ENCODE results near the gene NTSR2.

NTSR2 gene

DNA sequence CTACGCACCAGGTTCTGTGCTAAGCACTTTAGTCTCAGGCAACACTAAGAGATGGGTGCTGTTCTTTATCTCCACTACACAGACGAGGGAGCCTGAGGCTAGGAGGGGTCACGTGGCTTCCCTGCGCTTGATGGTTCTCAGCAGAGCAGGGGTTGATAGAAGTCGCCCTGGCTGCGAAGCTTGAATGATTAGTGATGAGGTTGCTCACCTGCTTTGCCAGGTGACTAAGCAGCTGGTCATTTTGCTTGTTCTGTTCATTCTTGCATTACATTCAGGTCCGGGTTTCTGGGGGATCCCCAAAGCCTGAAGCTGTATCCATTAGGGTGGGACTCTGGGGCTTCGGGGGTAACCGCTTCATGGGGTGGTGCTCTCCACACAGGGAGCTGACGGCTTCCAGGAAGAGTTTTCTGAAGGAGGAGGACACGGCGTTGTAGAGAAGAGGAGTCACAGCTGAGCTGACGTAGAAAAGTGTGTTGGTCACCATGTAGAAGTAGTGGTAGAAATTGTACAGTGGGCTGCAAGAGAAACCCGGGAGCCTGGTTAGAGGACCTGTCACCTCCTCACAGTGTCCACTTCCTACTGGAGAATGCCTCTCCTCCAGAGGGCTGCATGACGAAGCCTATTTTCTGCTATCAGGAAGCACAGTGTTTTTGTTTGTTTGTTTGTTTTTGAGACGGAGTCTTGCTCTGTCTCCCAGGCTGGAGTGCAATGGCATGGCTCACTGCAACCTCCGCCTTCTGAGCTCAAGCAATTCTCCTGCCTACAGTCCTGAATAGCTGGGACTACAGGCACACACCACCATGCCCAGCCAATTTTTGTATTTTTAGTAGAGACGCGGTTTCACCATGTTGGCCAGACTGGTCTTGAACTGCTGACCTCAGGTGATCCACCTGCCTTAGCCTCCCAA is 11.5 kb downstream of the NTSR2 start:
- DNase-seq (ENCODE audit: low read depth in 2 of 2, low spot score in 1 of 2), result no peak

DNA sequence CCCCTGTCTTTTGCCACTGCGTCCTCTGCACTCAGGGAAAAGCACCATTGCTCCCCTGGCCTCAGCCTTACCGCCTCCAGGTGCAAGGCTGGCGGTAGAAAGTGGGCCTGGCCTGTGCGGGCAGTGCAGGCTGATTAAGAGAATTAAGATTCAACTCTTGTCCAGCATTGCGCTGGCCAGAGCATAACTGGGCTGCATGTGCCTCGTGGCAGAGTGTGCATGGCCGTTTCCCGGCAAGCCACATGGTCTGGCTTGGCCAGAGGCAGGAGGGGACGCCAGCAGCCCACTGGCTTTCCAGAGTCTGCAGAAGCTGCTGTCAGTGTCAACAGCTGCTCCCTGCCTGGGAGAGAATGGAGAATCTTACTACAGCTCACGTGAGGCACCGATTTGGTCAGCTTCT is 12.3 kb downstream of the NTSR2 start:
- no peak for DNase-seq (ENCODE audit: low read depth in 2 of 2, low spot score in 1 of 2)

DNA sequence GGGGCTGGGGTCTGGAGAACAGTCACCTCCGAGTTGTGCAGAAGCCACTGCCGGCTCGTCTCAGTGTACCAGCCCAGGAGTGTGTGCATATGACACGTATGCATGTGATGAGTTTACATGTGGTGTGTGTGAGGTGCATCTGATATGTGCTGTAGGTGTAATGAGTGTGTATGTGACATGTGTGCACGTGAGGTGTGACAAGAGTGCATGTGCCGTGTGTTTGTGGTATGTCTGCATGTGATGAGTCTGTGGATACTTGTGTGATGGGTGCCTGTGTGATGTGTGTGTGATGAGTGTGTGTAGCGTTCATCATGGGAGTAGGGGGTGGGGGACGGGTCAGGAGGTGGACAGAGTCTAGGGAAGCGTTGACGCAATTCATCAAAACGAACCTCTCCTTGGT is 12.8 kb downstream of the NTSR2 start:
- DNase-seq (ENCODE audit: low read depth in 2 of 2, low spot score in 1 of 2), result no peak

DNA sequence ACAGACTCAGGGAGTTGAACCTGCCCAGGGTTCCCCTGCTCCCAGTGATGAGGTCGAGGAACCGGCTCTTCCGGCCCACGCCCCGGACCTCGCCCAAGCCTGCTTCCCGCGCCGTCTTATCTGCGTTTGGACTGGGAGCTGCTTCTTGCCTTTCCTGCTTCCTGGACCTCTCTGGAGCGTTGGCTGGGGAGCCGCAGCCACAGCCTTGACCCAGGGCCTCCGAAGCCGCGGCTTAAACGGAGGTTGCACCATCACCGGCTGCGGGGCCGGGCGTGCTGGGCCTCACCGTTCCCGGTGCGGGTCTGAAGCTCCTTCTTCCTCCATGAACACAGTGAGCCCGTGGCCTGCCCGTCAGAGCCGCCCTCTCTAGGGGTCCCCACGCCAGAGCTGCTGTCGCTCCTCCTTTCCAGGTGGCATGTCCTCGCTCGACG is 13.3 kb downstream of the NTSR2 start:
- DNase-seq (ENCODE audit: low read depth in 2 of 2, low spot score in 1 of 2), result no peak

DNA sequence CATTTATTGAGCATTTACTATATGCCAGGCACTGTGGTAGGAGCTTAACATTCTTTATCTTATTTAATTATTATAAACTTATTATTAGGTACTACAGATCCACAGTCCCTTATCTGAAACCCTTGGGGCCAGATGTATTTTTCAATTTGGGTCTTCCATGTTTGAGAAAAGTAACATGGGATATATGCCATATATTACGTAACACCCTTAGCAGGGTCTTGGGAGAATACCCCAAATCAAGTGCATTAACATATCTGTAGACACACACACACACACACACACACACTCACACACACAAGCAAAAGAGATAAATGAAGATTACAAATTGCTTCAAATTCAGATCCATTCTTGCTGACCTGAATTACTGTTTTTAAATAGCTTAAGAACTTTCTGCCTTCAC is 13.7 kb downstream of the NTSR2 start:
- DNase-seq (ENCODE audit: low read depth in 2 of 2, low spot score in 1 of 2), result no peak

DNA sequence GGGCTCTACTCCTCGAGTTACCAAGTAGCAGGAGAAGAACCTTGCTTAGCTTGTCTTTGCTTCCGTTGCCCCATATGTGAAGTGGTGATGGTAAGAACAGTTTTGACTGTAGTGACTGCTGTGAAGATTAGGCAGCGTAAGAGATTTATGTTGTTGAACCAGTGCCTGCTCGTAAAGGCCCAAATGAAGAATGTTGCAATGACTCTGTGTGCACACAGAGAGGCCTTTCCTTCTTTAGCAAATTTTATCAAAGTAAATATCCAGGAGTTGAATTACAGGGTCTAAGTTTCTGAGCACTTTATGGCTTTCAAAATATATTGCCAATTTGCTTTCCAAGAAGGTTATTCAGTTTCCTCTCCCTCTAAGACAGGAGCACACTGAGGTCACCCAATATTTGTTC is 14.5 kb downstream of the NTSR2 start:
- no peak for DNase-seq (ENCODE audit: low read depth in 2 of 2, low spot score in 1 of 2)

DNA sequence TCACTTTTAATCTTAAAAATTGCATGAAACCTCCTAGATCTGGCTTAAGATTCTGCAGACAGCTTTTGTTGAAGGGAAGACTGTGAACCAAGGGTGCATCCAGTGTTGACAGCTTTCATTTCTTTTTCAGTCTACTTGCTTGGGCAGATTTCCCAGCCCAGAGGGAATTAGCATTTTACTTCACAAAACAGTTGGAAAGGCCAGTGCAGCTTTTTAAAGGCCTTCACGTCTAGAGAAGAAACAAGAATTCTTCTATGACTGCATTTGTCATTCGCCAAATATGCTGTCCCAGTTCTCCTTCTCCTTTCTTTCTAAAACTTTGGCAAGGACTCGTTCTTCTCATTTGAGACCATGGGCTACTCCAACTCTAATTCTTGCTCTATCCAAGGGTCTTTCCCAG is 17.4 kb downstream of the NTSR2 start:
- DNase-seq (ENCODE audit: low read depth in 2 of 2, low spot score in 1 of 2), result no peak

DNA sequence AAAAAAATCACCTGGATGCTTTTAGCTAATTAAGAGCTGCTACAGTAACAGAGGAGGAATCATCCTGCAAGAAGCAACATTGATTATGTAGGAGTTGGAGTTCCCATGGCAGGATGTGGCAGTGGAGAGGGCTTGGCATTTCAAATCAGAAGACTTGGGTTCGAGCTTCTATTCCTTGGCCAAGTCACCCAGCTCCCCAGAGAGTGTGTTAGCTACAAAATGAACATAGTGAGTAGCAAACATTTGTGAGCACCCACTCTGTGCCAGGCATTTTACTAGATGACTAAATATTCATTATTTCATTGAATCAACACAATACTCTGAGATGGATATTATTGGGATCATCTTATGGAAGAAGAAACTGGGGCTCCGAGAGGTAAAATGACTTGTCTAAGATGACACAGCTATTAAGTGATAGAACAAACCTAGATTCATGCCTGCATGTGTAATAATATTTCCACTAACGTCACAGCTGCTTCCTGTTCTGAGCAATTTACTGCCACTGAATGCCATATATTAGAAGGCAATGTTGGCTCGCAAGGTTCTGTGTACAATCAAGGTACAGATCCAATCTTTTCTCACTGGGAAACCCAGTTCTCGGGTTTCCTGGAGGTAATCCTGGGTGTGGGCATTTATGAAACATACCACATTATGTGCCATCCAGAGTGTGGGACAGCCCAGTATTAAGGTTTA is 18.0 kb downstream of the NTSR2 start:
- no peak for DNase-seq (ENCODE audit: low read depth in 2 of 2, low spot score in 1 of 2)

DNA sequence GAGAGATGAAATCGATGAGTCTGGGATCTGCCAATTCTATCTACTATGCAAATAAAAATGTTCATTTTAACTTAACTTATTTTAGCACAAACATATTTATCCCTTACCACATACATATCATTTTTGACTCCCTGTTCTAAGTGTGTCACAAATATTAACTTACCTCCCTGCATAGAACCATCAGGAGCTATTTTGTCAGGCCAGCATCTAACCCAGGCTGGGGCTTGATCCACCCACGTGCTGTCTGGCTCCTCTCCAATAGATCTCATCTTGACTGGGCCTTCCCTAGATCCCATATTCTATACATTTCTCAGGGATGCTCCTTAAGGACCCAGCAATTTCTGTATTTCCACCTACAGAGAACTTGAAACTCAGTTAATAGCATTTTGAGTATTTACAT is 20.9 kb downstream of the NTSR2 start:
- DNase-seq (ENCODE audit: low read depth in 2 of 2, low spot score in 1 of 2), result no peak

DNA sequence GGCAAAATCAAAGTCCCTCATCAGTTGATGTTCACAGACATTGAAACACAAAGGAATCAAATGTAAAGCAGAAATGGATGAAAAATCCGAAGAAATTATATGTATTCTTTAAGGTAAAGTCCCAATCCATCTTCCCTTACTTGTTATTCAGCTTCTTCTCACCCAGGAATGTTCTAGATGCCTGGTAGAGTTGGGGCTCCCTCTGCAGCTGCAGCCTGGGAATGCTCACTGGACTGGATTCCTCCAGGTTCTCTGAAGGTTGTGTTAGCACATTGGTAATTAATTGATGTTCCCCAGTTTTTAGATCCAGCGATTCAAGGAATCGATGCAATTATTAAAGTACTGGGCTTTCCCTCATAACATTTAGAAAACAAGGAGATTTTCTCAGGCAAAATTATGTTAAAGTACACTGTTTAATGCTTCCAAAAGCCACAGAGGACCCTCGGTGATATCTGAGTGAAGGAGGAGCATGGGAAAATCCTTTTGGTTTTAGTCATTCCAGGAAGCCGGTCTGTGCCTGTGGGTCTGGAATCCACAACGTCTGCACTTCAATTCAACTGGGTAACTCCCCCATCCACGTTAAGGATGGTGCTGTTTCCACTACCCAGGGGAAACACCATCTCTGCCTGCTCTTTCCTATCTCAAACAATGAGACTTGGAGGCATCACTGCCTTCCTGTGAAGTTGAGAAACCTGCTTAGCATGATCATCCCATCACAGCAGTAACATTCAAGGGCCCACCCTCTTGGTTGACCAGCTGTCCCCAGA is 22.0 kb downstream of the NTSR2 start:
- no peak for DNase-seq (ENCODE audit: low read depth in 2 of 2, low spot score in 1 of 2)

DNA sequence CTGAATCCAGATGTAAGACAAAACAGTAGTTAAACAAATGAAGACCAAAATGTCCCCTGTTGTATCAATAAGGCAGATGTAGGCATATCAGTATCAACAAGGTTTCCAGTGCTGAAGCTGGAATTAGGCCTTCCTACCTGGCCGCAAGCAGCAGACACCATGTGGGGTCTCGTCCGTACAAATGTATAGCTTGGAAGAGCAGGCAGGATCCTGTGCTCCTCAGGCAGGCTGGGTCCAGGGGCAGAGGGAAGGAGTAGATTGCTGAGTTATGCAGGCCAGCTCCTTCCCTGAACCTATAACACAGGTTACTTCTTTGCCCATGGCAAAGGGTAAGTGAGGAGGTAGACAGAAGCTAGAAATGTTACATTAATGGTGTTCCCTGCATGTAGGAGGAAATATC is 23.5 kb downstream of the NTSR2 start:
- no peak for DNase-seq (ENCODE audit: low read depth in 2 of 2, low spot score in 1 of 2)

DNA sequence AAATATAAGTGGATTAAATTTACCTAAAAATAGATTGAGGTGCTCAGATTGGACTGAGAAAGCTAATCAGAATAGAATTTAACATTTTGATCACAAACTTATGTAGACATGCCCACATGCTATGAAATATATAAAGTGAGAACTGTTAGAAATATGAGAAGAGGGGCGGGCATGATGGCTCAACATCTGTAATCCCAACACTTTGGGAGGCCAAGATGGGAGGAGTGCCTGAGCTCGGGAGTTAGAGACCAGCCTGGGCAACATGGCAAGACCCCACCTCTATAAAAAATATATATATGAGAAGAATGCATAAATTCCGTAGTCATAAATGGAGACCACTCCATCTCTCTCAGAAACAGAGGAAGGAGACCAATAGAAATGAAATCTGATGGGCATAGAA is 25.7 kb downstream of the NTSR2 start:
- DNase-seq (ENCODE audit: low read depth in 2 of 2, low spot score in 1 of 2), result no peak

DNA sequence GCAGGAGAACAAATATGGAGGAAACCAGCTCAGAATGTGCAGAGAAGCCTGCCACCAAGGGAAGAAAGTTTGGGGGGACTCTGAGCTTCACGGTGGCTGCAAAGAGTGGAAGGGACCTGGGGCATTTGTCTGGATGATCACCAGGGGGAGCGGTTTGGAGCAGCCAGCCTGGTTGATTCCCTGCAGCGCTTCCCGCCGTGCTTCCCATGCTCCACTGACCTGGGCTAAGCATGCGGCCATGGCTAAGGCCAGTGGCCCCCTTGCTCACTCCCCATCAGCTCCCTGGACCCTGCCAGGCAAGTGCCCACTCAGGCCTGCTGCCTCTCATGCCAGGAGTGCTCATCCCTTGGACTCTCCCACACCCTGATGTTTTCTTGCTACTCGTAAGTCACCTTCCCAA is 27.0 kb downstream of the NTSR2 start:
- DNase-seq (ENCODE audit: low read depth in 2 of 2, low spot score in 1 of 2), result no peak

DNA sequence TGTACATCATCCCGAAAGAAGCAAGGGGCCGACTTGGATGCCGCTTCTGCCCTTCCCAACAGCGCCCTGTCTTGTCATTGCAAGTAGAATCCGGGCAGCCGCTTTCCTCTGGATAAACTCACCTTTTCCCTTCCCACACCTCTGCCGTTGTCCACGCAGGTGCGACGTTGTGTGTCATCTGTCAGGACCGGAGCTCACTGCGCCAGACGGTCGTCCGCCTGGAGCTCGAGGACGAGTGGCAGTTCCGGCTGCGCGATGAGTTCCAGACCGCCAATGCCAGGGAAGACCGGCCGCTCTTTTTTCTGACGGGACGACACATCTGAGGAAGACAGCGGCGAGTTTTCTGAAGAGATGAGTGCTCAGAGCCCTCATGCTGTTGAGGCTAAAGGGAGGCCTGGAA is 29.9 kb downstream of the NTSR2 start:
- DNase-seq (ENCODE audit: low read depth in 2 of 2, low spot score in 1 of 2), result no peak

DNA sequence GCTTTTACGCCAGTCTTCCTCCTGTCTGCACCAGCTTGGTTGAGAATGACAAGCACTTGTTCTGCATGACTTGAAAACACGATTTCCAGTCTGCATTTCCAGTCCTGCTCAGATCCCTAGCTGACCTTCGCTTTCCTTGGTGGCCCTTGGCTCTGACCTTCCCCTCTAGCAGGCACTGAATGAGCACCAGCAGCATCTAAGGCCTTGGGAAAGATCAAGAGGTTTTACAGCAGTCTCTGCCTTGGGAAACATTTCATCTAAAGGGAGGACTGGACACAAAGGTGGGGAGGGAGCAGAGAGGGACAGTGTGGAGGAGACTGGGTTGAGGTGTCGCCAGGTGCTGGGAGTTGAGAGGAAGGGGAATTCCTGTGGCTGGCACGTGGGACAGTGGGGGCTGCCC is 30.5 kb downstream of the NTSR2 start:
- no peak for DNase-seq (ENCODE audit: low read depth in 2 of 2, low spot score in 1 of 2)

DNA sequence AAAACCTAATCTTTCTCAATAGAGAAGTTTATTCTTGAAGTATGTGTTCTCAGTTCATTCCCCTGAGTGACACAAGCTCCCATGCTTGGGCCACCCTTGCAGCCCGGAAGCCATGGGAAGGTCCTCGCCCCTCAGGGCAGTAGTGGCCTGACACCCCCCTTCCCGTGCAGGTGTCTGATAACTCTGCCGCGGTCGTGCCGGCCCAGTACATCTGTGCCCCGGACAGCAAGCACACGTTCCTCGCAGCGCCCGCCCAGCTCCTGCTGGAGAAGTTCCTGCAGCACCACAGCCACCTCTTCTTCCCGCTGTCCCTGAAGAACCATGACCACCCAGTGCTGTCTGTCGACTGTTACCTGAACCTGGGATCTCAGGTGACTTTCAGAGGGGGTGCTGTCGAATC is 32.4 kb downstream of the NTSR2 start:
- DNase-seq (ENCODE audit: low read depth in 2 of 2, low spot score in 1 of 2), result no peak

DNA sequence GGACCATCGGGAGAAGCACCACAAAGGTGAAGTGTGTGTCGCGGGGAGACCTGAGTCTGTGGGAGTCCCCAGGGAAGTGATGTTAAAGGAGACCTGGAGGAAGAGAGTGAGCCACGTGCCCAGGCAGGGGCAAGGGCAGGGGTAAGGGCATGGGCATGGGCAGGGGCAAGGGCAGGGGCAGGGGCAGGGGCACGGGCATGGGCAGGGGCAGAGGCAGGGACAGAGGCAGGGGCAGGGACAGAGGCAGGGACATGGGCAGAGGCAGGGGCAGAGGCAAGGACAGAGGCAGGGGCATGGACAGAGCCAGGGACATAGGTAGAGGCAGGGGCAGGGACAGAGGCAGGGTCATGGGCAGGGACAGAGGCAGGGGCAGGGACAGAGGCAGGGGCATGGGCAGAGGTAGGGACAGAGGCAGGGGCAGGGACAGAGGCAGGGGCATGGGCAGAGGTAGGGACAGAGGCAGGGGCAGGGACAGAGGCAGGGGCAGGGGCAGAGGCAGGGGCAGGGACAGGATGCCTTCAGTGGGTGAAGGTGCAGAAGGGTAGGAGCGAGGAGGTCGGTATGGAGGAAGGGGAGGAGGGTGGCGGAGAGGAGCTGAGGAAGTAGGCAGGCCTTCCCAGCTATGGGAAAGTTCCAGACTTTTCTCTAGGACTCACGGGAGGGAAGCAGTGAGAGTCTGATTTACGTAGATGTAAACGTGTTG is 33.3 kb downstream of the NTSR2 start:
- no peak for DNase-seq (ENCODE audit: low read depth in 2 of 2, low spot score in 1 of 2)

DNA sequence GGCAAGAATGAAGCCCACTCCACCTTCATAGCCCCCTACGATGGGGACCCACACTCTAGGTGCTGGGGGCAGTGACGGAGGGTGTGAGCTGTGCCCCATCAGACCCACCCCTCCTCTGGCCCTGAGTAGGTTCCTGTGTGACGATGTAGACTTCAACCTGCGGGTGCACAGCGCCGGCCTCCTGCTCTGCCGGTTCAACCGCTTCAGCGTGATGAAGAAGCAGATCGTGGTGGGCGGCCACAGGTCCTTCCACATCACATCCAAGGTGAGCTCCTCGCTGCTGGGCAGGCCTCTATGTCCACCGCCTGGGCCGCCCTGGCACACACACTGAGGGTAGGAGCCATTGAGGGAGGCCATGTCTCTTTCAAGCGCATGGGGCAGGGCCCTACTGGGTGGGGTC is 34.9 kb downstream of the NTSR2 start:
- no peak for DNase-seq (ENCODE audit: low read depth in 2 of 2, low spot score in 1 of 2)

DNA sequence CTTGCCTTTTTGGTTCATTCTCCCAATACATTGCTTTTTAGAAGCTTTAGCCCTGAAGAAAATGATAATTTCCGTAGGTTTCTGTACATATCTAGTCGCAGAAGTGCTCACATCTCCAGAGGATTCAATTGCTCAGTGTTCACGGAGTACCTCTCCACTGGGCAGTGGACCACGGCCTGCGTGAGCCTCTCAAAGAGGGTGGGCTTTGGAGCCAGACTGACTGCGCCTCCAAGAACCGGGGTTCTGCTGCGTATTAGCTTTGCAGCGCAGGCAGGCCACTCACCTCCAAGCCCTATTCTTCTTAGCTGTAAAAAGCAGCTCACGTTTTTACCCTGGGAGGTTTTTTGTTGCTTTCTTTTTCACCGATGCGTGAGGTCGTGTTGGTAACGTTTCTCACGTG is 35.4 kb downstream of the NTSR2 start:
- DNase-seq (ENCODE audit: low read depth in 2 of 2, low spot score in 1 of 2), result no peak

DNA sequence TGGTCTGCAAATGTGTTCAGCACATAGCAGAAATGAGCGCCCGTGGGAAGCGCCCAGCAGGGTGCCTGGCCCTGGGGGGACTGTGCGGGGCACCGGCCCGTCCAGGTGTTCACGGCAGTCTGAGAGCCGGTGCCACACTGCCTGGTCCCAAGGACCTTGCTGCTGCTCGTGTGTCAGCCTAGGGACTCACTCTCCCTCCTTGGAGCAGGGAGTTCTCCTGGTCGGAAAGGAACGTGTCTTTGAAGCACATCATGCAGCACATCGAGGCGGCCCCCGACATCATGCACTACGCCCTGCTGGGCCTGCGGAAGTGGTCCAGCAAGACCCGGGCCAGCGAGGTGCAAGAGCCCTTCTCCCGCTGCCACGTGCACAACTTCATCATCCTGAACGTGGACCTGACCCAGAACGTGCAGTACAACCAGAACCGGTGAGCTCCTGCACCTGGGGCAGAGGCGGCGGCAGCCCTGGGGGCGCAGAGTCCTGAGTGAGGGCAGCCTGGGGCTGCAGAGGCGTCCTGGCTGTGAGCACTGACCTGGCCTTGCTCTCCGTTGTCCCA is 36.0 kb downstream of the NTSR2 start:
- no peak for DNase-seq (ENCODE audit: low read depth in 2 of 2, low spot score in 1 of 2)

DNA sequence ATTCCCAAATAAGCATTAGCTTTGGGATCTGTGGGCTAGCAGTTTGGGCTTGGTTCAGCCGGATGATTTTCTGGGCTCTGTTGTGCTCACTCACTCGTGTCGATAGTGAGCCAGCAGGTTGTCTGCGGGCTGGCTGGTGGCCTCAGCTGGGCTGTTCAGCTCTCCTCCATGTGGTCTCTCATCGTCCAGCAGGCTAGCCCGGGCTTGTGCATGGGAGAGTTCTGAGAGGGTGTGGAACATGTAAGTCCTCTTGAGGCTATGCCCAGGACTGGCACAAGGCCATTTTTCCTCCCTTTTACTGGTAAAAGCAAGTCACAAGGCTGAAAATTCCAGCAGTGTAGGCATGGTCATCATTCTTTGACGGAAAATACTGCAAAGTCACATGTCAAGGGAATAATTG is 38.5 kb downstream of the NTSR2 start:
- DNase-seq (ENCODE audit: low read depth in 2 of 2, low spot score in 1 of 2), result no peak

Measured in stimulated activated CD8-positive, alpha-beta memory T cell treated with anti-CD3 and anti-CD28 coated beads, Interleukin-4, amount 100 ng/mL, for 4 hours (primary cell).